Activated CD8-positive, alpha-beta memory T cell treated with anti-CD3 and anti-CD28 coated beads, Interleukin-2, amount 10 ng/mL, durations not matched to agents 7 days and 5 days (primary cell): ENCODE data around the gene AATK. TPM values are rescaled to one million over a fixed set of nuclear protein-coding genes. Genes with fewer than 3 reads are reported as not detected.

Experiments
- ATAC-seq: fragments of 150-1000 bp; cut with Tn5 transposase; one replicate; pipeline ENCODE4 v1.10.0; 2021; ENCODE audit warnings: moderate library complexity
- CTCF ChIA-PET: fragments of 350-600 bp; sonication (Branson Sonifier 250); formaldehyde crosslinking; loops from one replicate; lab custom pipeline; 2021; ENCODE audit warnings: antibody characterized with exemption; lab: Charles Lee
- DNase-seq: peaks from one replicate; pipeline ENCODE4 v3.0.0-alpha.2; 2020
- H3K27ac Mint-ChIP-seq: one replicate; pipeline ENCODE4 v1.8.0; 2021; ENCODE audit warnings: mild to moderate bottlenecking, mixed read lengths
- H3K27me3 Mint-ChIP-seq: one replicate; pipeline ENCODE4 v1.8.0; 2021; ENCODE audit warnings: mixed read lengths
- H3K36me3 Mint-ChIP-seq: one replicate; pipeline ENCODE4 v1.8.0; 2021; ENCODE audit warnings: mild to moderate bottlenecking, mixed read lengths
- H3K4me1 Mint-ChIP-seq: one replicate; pipeline ENCODE4 v1.8.0; 2021; ENCODE audit warnings: mixed read lengths
- H3K4me3 Mint-ChIP-seq: one replicate; pipeline ENCODE4 v1.8.0; 2021; ENCODE audit warnings: mild to moderate bottlenecking, moderate library complexity, mixed read lengths
- H3K9me3 Mint-ChIP-seq: one replicate; pipeline ENCODE4 v1.8.0; 2022; ENCODE audit warnings: low read depth, mixed read lengths
- total RNA-seq, 2 experiments: library from RNA; stranded (reverse); gene quantifications; one replicate each; pipeline ENCODE4 v1.2.3, GENCODE V29; 2021

Gene AATK
- total RNA-seq, 2 experiments from 2014 or later: 0.06 to 0.26 TPM

DNA sequence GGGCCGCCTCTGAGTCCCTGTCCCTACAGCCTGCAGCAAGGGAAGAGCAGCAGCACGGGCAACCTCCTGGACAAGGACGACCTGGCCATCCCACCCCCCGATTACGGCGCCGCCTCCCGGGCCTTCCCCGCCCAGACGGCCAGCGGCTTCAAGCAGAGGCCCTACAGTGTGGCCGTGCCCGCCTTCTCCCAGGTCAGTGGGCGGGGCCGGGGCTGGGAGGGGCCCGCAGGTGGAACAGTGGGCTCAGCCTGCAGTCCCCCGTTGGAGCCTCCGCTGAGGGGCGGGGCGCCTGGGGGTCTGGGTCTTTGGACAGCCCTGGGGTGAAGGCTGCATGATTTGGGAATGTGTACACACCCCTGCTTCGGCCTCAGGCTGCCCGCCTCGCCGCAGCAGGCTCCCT, 59.3 kb downstream of the AATK start:
- CTCF ChIA-PET: interaction anchor here (5.6 kb wide), 1 partner anchor 84 kb away, joined by 135 read pairs; no protein-coding TSS in a partner anchor
- no peaks in the 10 kb centered on the region for H3K9me3 Mint-ChIP-seq
- no peak overlapping the region for H3K27ac Mint-ChIP-seq
- DNase-seq: no peak
- H3K4me3 Mint-ChIP-seq: no peak overlapping the region
- no peaks in the 10 kb centered on the region for H3K27me3 Mint-ChIP-seq
- H3K4me1 Mint-ChIP-seq: no peaks in the 10 kb centered on the region
- no peaks in the 10 kb centered on the region for H3K36me3 Mint-ChIP-seq
- ATAC-seq: no peak

- Mint-ChIP-seq H3K9me3 (no peaks in the 10 kb centered on the region), H3K4me3 (no peak overlapping the region), H3K4me1 (no peaks in the 10 kb centered on the region), H3K27me3 (no peaks in the 10 kb centered on the region), H3K27ac (no peak overlapping the region), H3K36me3 (no peaks in the 10 kb centered on the region)
- DNase-seq: no peak
- CTCF ChIA-PET: interaction anchor here (1.4 to 5.6 kb wide), 9 partner anchors 9 to 676 kb away, joined by 4 to 135 read pairs (median 13); partner anchors contain the start of gene CHMP6
- ATAC-seq: no peak
These were observed 62.6 kb downstream of the AATK start for GRCh38 chr17:81103379-81103778.

DNA sequence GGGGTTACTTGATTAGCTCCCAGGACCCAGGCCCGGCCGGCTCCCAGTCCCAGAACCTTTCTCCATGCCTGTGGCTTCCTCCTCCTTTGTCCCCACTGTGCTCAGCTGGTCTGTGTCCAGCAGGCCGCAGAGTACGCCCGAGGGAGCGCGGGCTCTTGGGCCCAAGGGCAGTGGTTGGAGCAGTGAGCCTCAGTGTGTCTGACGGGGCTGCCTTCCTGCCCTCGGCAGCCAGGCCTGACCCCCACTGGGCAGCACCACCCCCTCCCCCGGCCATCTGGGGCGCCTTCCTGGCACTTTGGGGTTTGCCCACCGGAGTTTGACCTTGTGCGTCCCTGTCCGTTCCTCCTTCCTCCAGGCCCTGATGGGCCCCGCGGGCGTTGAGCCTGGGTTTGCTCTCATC, 63.2 kb downstream of the AATK start:
- Mint-ChIP-seq H3K4me1 (peaks cover under 1% of the 10 kb centered on the region), H3K4me3 (no peak overlapping the region), H3K27me3 (no peaks in the 10 kb centered on the region), H3K36me3 (no peaks in the 10 kb centered on the region), H3K27ac (no peak overlapping the region), H3K9me3 (no peaks in the 10 kb centered on the region)
- ATAC-seq: no peak
- CTCF ChIA-PET: interaction anchor here (1.0 to 5.6 kb wide), 17 partner anchors 8 to 675 kb away, joined by 3 to 135 read pairs (median 8); partner anchors contain the start of genes BAIAP2 and CHMP6
- no peak for DNase-seq

- no peaks in the 10 kb centered on the region for H3K27me3 Mint-ChIP-seq
- no peak for DNase-seq
- ATAC-seq: no peak
- CTCF ChIA-PET: interaction anchor here (0.8 to 5.6 kb wide), 29 partner anchors 8 to 675 kb away, joined by 3 to 135 read pairs (median 5); partner anchors contain the start of genes BAIAP2 and CHMP6
- no peaks in the 10 kb centered on the region for H3K9me3 Mint-ChIP-seq
- H3K4me1 Mint-ChIP-seq: peaks cover 4% of the 10 kb centered on the region
- no peak overlapping the region for H3K4me3 Mint-ChIP-seq
- H3K27ac Mint-ChIP-seq: no peak overlapping the region
- no peaks in the 10 kb centered on the region for H3K36me3 Mint-ChIP-seq
These were observed 63.7 kb downstream of the AATK start for GRCh38 chr17:81102352-81102751.

GRCh38 chr17:81101614-81102306, 64.3 kb downstream of the AATK start:
- CTCF ChIA-PET: interaction anchor here (0.6 to 5.6 kb wide), 34 partner anchors 10 to 675 kb away, joined by 3 to 135 read pairs (median 4); partner anchors contain the start of genes BAIAP2 and CHMP6
- no peaks in the 10 kb centered on the region for H3K9me3 Mint-ChIP-seq
- H3K27me3 Mint-ChIP-seq: no peaks in the 10 kb centered on the region
- DNase-seq: peak; percentile 92
- H3K36me3 Mint-ChIP-seq: no peaks in the 10 kb centered on the region
- peak; percentile 92 for ATAC-seq
- H3K27ac Mint-ChIP-seq: no peak overlapping the region
- H3K4me1 Mint-ChIP-seq: peaks cover 4% of the 10 kb centered on the region
- no peak overlapping the region for H3K4me3 Mint-ChIP-seq

DNA sequence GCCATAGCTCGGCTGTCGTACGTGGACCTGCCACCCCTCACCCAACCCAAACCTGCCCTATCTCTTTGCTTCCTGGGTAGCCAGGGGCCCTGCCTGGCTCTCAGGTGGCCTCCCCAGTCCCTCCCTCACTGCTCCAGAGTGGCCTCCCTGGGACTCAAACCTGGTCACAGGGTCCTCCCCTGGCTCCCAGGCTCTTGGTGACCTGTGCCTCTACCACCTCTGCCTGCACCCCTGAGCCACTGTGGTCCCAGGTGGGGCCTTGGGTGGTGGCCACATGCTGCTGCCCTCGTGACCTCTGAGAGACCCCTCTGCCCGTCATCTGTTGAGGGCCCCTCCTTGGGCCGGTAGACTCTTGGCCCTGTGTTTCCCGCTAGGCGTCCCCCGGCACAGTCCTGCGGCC, 65.4 kb downstream of the AATK start:
- H3K4me3 Mint-ChIP-seq: no peak overlapping the region
- no peaks in the 10 kb centered on the region for H3K36me3 Mint-ChIP-seq
- no peak for DNase-seq

GRCh38 chr17:81099888-81100287, 66.1 kb downstream of the AATK start:
- H3K4me1 Mint-ChIP-seq: peaks cover 23% of the 10 kb centered on the region
- CTCF ChIA-PET: interaction anchor here (6.7 kb wide), 1 partner anchor 78 kb away, joined by 124 read pairs; no protein-coding TSS in a partner anchor
- ATAC-seq: no peak
- no peak for DNase-seq
- no peak overlapping the region for H3K4me3 Mint-ChIP-seq
- H3K27ac Mint-ChIP-seq: no peak overlapping the region
- H3K27me3 Mint-ChIP-seq: no peaks in the 10 kb centered on the region
- H3K36me3 Mint-ChIP-seq: no peaks in the 10 kb centered on the region
- no peaks in the 10 kb centered on the region for H3K9me3 Mint-ChIP-seq

More for the DNA sequence above, 65.4 kb downstream of the AATK start:
- Mint-ChIP-seq H3K4me1 (peaks cover 15% of the 10 kb centered on the region), H3K9me3 (no peaks in the 10 kb centered on the region), H3K27me3 (no peaks in the 10 kb centered on the region), H3K27ac (no peak overlapping the region)
- ATAC-seq: no peak
- CTCF ChIA-PET: interaction anchor here (6.7 kb wide), 1 partner anchor 79 kb away, joined by 124 read pairs; no protein-coding TSS in a partner anchor

- H3K9me3 Mint-ChIP-seq: no peaks in the 10 kb centered on the region
- no peaks in the 10 kb centered on the region for H3K36me3 Mint-ChIP-seq
- peaks cover 6% of the 10 kb centered on the region for H3K27me3 Mint-ChIP-seq
- ATAC-seq (no peak), DNase-seq (no peak)
- no peak overlapping the region for H3K4me3 Mint-ChIP-seq
- CTCF ChIA-PET: interaction anchor here (0.7 to 6.7 kb wide), 14 partner anchors 8 to 387 kb away, joined by 3 to 124 read pairs (median 4); no protein-coding TSS in a partner anchor
- no peak overlapping the region for H3K27ac Mint-ChIP-seq
- peaks cover 40% of the 10 kb centered on the region for H3K4me1 Mint-ChIP-seq
These were observed 68.1 kb downstream of the AATK start for GRCh38 chr17:81097943-81098308.

DNA sequence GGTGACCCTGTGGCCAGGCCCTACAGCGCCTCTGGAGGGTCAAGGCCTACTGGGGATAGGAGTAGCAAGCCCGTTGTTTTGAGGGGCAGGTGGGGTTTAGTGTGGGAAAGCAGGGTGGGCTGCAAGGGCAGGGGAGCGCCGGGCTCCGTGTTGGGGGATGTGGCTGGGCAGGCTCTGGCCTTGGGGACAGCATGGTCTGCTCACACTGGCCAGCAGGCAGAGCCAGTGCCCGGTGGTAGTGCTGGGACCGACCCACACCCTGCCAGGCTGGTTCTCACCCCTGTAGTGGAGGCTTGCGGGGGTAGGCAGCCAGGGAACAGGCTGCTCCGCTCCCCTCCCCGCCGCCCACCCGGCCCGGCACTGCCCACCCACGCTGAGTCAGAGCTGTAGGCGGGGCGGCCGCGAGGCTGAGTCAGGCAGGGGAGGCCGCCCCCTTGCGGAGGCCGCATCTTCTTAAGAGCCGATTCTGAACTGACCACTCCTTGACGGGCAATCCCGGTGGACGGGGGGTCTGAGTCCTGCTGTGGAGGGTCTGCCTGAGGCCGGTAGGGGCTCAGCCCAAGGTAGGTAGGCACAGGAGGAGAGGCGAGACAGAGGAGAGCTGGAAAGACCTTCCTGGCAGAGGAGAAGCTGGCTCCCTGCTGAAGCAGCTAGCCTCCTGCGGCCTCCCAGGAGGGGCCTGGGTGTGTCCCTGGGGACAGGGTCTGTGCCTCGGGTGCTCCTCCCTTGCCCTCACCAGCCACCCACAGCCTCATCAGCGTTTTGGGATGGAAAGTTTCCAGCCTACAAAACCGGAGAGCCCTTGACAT, 68.7 kb downstream of the AATK start:
- CTCF ChIA-PET: interaction anchor here (0.7 to 6.7 kb wide), 14 partner anchors 9 to 388 kb away, joined by 3 to 124 read pairs (median 3); no protein-coding TSS in a partner anchor
- Mint-ChIP-seq H3K4me1 (peaks cover 40% of the 10 kb centered on the region), H3K36me3 (no peaks in the 10 kb centered on the region)

DNA sequence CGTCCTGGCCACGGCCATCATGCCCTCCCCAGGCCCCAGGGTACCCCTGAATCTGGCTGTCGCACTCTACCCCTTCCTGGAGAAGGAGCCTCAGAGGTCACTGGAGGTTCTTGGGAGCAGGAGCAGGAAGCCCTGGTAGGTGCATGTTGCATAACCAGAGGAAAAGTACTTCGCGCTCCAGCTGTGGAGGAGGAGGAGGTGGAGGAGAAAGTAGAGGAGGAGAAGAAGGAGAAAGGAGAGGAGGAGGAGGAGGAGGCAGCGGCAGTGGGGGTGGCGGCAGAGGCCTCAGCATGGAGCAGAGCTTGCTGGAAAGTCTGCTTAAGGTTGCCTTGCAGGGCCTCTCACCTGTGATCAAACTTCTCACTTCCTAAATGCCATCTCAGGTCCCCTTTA, 69.3 kb downstream of the AATK start:
- ATAC-seq: no peak
- H3K4me1 Mint-ChIP-seq: peaks cover 40% of the 10 kb centered on the region
- CTCF ChIA-PET: interaction anchor here (0.8 to 6.7 kb wide), 11 partner anchors 9 to 388 kb away, joined by 3 to 124 read pairs (median 3); no protein-coding TSS in a partner anchor

More for the DNA sequence above, 68.7 kb downstream of the AATK start:
- Mint-ChIP-seq H3K4me3 (no peak overlapping the region), H3K27ac (no peak overlapping the region), H3K9me3 (no peaks in the 10 kb centered on the region), H3K27me3 (peaks cover 9% of the 10 kb centered on the region)
- DNase-seq (peak; percentile 77), ATAC-seq (peak; percentile 21)

GRCh38 chr17:81095383-81095762, 70.6 kb downstream of the AATK start:
- peak overlapping the region; percentile 82 for H3K27ac Mint-ChIP-seq
- H3K4me3 Mint-ChIP-seq: peak overlapping the region; percentile 32
- peak; percentile 41 for ATAC-seq
- CTCF ChIA-PET: interaction anchor here (1.0 to 6.7 kb wide), 8 partner anchors 8 to 107 kb away, joined by 3 to 124 read pairs (median 4); partner anchors contain the start of gene CHMP6
- peak; percentile 70 for DNase-seq
- no peaks in the 10 kb centered on the region for H3K36me3 Mint-ChIP-seq
- H3K27me3 Mint-ChIP-seq: peaks cover 9% of the 10 kb centered on the region
- H3K9me3 Mint-ChIP-seq: no peaks in the 10 kb centered on the region
- peaks cover 40% of the 10 kb centered on the region for H3K4me1 Mint-ChIP-seq

More for the DNA sequence above, 69.3 kb downstream of the AATK start:
- H3K4me3 Mint-ChIP-seq: no peak overlapping the region
- H3K27me3 Mint-ChIP-seq: peaks cover 9% of the 10 kb centered on the region
- no peaks in the 10 kb centered on the region for H3K9me3 Mint-ChIP-seq
- H3K27ac Mint-ChIP-seq: no peak overlapping the region
- DNase-seq: no peak
- no peaks in the 10 kb centered on the region for H3K36me3 Mint-ChIP-seq

GRCh38 chr17:81094509-81095382, 71.3 kb downstream of the AATK start:
- peaks cover 42% of the 10 kb centered on the region for H3K4me1 Mint-ChIP-seq
- no peaks in the 10 kb centered on the region for H3K36me3 Mint-ChIP-seq
- H3K4me3 Mint-ChIP-seq: peak overlapping the region; percentile 44
- peaks cover 9% of the 10 kb centered on the region for H3K27me3 Mint-ChIP-seq
- peak overlapping the region; percentile 82 for H3K27ac Mint-ChIP-seq
- CTCF ChIA-PET: interaction anchor here (0.8 to 6.7 kb wide), 13 partner anchors 8 to 639 kb away, joined by 3 to 124 read pairs (median 4); partner anchors contain the start of genes BAIAP2 and CHMP6
- no peaks in the 10 kb centered on the region for H3K9me3 Mint-ChIP-seq
- ATAC-seq (peak; percentile 88), DNase-seq (peak; percentile 96)
